HG03354 (cell line): Measurements from ENCODE around the gene TMEM14C.

ENCODE experiments used
- ATAC-seq: cut with Tn5 transposase; IDR thresholded peaks from one replicate; pipeline ENCODE4 v1.9.1; 2021; ENCODE audit warnings: mild to moderate bottlenecking; ENCODE audit not compliant: unreplicated experiment, poor library complexity, severe bottlenecking

Gene TMEM14C

DNA sequence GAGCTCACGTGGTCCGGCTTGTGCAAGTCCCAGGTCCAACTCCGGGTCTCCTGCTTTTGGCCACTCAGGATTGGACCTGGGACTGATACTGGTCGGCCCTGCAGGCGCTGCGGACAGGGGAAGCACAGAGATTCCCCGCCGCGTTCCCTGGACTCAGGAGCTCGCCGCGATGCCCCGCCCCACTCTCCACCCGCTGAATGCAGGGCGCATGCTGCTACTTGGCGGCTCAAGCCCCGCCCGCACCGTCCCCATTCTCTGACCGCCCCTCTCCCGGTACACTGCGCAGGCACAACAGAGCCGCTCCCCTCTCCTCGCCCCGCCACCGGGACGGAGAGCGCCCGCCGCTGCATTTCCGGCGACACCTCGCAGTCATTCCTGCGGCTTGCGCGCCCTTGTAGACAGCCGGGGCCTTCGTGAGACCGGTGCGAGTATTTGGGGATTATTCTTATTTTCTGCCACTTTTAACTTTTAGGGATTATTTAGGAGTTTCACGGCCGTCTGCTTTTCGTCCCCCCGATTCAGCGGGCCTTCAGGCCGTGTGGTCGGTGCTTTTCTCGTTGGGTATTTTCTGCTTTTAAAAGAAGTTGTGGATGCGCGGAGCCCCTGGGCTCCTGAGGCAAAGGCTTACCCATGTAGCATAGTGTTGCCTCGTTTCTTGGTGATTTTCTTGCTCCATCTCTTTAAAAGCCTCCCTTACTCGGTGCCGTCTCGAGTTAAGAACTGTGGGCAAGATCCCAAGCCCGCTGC lies at the start of gene TMEM14C:
Gene TMEM14C, plus strand, starts transcription at position 251 of the 747 bp plus-strand sequence. CDS start 1,544 bp downstream, outside the sequence.
- peak; percentile 96 for ATAC-seq

- no peak for ATAC-seq
Observed at GRCh38 chr6:10676403-10676802, 46.5 kb upstream of the TMEM14C start.

DNA sequence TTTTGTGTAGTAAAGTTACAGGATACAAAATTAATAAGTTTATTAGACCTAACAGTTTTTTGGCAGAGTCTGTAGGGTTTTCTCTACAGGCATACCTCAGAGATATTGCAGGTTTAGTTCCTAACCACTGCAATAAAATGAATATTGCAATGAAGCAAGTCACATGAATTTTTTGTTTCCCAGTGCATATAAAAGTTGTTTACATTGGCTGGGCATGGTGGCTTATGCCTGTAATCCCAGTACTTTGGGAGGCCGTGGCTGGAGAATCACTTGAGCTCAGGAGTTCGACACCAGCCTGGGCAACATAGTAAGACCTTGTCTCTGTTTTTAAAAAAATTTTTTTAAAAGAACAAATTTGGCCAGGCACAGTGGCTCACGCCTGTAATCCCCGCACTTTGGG lies 44.4 kb upstream of the TMEM14C start:
- ATAC-seq = no peak

DNA sequence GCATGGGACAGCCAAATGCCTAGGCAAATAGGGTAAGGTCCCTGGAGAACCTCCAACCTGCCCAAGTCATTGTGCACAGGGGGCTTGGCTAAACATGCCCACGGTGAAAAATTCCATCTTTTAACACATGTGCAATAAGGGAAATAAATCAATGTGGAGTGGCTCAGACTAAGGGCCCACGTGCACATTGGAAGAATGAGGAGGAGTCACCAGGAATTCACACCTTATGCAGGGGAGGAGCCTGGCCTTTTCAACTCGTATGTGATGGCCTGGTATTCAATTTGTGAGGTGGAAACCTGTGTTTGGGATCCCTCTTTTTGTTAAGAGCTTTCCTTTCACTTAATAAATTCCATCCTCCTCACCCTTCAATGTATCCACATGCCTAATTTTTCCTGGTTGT lies 41.1 kb upstream of the TMEM14C start:
- no peak for ATAC-seq

DNA sequence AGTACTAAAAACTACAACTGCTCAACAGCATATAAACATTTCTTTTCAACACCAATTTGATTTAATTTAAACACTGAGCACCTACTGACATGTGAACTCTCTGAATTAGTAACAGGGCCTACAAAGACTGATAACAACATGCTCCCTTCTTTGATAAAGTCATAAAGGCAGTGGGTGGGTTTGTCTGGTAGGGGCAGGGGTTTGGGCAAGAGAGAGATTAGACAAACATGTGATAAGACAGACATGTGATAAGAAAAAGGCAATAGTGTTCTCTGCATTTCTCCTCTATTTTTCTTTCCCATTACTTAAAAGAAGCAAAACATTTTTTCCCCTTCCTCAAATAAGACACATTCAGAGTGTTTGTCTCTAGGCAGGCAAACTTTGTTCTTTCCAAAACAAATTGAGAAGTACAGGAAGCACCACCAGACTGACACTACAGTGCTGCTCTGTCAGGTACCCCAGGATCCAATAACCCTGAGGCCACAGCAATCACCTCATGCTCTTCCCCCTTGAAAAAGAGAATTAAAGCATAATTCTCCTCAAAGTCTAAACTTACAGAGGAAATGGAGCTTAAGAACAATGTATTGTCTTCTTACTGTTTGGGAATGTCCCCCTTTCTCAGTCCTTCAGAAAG lies 40.4 kb upstream of the TMEM14C start:
- ATAC-seq = no peak

DNA sequence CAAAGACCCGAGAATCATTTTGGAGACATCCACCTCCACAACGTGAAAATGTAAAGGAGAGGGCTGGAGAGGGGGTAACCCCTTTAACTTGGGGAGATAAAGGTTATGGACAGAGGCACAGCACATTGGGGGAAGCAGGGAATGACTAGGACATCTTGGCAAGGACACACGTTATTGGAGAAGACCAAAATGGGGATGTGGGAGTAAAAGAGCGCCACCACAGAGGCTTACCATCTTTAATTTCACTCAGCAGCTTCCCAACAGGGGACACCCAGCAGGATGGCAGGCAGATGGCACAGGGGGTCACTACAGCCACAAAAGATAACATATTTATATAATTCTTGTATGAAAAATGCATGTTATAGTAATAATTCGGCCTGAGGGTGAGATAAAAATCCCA lies 38.3 kb upstream of the TMEM14C start:
- ATAC-seq = no peak

- no peak for ATAC-seq
Observed at GRCh38 chr6:10685092-10685915, 37.6 kb upstream of the TMEM14C start.

DNA sequence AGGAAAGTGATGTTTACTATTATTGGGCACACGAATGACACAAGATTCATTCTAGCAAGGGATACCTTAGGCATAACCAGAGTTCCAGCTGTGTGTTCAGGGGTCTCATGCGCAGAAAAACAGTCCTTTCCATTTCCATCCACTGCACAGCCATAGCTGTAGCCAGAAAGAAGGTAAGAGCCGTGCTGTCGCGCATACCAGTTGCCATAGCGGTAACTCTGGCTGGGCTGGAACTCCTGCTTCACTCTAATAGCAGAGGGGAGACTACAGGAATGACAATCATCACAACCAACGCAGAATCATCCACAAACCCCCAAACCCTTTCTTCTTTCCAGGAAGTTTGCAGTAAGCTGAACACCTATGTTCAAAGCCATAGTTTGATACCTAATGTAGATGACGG lies 36.0 kb upstream of the TMEM14C start:
- ATAC-seq = no peak

GRCh38 chr6:10687582-10687981 lies 35.3 kb upstream of the TMEM14C start:
- no peak for ATAC-seq

DNA sequence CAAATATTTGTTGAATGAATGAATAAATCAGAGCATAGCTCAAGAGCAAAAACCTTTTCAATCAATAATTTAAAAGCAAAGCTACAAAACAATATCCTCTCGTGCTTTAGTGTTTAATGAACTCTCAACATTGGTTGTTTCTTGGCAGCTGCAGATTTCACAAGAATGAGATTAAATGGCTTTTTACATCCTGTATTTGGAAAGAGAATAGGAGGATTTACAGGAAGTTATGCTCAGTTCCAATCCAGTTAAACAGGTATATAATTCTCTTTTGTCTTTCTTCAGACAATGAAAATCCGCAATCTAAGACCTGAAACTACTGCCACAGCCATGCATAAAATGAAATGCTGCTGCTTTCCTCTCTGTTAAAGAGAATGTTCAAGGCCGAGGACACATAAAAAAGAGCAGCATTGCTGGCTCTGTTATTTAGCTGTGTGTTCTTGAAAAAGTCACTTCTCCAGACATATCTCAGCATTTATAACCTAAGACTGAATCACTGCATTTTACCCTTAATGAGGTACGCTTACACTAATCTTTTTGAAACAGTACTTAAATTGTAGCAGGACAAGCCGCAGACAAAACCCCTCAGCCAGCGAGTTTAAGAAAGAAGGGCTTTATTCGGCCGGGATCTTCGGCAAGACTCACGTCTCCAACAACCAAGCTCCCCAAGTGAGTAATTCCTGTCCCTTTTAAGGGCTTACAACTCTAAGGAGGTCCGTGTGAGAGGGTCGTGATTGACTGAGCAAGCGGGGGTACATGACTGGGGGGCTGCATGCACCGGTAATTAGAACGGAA lies 32.0 kb upstream of the TMEM14C start:
- no peak for ATAC-seq

GRCh38 chr6:10692965-10693538 lies 29.8 kb upstream of the TMEM14C start:
- no peak for ATAC-seq

- ATAC-seq = peak; percentile 98
Observed at GRCh38 chr6:10694302-10695085, 28.4 kb upstream of the TMEM14C start, which contains the start of the genes C6orf52 and PAK1IP1. TSS of gene C6orf52 (minus strand) at chr6:10694616. CDS start at chr6:10687550, 7,066 bp downstream. TSS of gene PAK1IP1 (plus strand) at chr6:10694972. CDS start at chr6:10694986, 14 bp downstream.

- ATAC-seq = no peak
Observed at GRCh38 chr6:10695086-10695657, 27.7 kb upstream of the TMEM14C start.

- ATAC-seq = no peak
Observed at GRCh38 chr6:10696655-10697054, 26.2 kb upstream of the TMEM14C start.

DNA sequence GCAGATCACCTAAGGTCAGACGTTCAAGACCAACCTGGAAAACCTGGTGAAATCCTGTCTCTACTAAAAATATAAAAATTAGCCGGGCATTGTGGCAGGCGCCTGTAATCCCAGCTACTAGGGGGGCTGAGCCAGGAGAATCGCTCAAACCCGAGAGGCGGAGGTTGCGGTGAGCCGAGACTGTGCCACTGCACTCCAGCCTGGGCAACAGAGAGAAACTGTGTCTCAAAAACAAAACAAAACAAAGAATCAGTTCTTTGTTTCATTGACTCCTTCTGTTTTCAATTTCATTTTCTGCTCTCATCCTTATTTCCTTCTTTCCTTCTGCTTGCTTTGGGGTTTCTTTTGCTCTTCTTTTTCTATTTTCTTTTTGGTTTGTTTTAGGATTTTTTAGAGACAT lies 8.9 kb upstream of the TMEM14C start:
- ATAC-seq = no peak

- no peak for ATAC-seq
Observed at GRCh38 chr6:10719296-10719963, 3.4 kb upstream of the TMEM14C start.

DNA sequence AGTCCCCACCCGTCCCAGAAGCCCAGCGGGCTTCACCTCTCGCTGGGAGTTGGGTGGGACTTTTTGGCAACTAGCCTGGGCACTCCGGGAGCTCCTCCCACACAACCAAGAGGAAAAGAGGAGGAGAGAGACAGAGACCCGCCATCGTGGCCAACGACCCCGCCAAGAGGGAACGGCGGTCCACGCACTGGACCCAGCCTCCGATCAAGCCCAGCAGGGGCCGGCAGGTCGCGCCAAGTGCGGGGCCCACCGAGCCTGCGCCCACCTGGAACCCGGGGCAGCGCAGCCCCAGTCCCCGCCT lies 3.0 kb upstream of the TMEM14C start:
- no peak for ATAC-seq
